HEK293T (cell line): Measurements from ENCODE around the gene TANC1.

Experiments
- ARNT ChIP-seq: fragments of 450-650 bp; IDR thresholded peaks from 2 replicates; pipeline ENCODE4 v1.6.1; 2017; ENCODE audit warnings: mild to moderate bottlenecking
- ELF4 ChIP-seq: fragments of 450-650 bp; IDR thresholded peaks from 2 replicates; pipeline ENCODE4 v1.6.1; 2017; ENCODE audit warnings: antibody characterized with exemption
- FOXK2 ChIP-seq: fragments of 450-650 bp; IDR thresholded peaks from 2 replicates; pipeline ENCODE4 v1.6.1; 2016; ENCODE audit warnings: mild to moderate bottlenecking
- FOXM1 ChIP-seq: fragments of 450-650 bp; IDR thresholded peaks from 2 replicates; pipeline ENCODE4 v1.6.1; 2017; ENCODE audit warnings: mild to moderate bottlenecking, borderline replicate concordance
- L3MBTL2 ChIP-seq: fragments of 450-650 bp; conservative IDR thresholded peaks from 2 replicates; pipeline ENCODE4 v1.6.1; 2016; ENCODE audit warnings: mild to moderate bottlenecking
- LEF1 ChIP-seq: fragments of 450-650 bp; IDR thresholded peaks from 2 replicates; pipeline ENCODE4 v1.6.1; 2017; ENCODE audit warnings: mild to moderate bottlenecking, borderline replicate concordance
- PKNOX1 ChIP-seq: fragments of 450-650 bp; IDR thresholded peaks from 2 replicates; pipeline ENCODE4 v1.6.1; 2016
- SP1 ChIP-seq: fragments of 450-650 bp; IDR thresholded peaks from 2 replicates; pipeline ENCODE4 v1.6.1; 2017
- TARDBP ChIP-seq: fragments of 450-650 bp; IDR thresholded peaks from 2 replicates; pipeline ENCODE4 v1.6.1; 2016

GRCh38 chr2:159078443-159078842 is 110.0 kb downstream of the TANC1 start:
- no peak for TF ChIP-seq ARNT
- TF ChIP-seq TARDBP = no peak
- TF ChIP-seq LEF1 = no peak
- no peak for TF ChIP-seq L3MBTL2
- TF ChIP-seq ELF4 = no peak
- no peak for TF ChIP-seq PKNOX1
- no peak for TF ChIP-seq FOXM1
- TF ChIP-seq FOXK2 = no peak
- no peak for TF ChIP-seq SP1
